Left lobe of liver (tissue), 2 donors: Measurements from ENCODE around the gene TANC1. TPM values are rescaled to one million over a fixed set of nuclear protein-coding genes. Genes with fewer than 3 reads are reported as not detected.
A peak's percentile ranks its signal among the peaks of the same experiment; 100 is the strongest.

ENCODE experiments used
- ATAC-seq: fragments of 200-7000 bp; cut with Tn5 transposase; one replicate; pipeline ENCODE4 v1.9.1; 2020; ENCODE audit warnings: mild to moderate bottlenecking, moderate library complexity
- DNase-seq: peaks from one replicate; pipeline ENCODE4 v3.0.0-alpha.2; 2020; ENCODE audit warnings: low spot score
- total RNA-seq: library from RNA; stranded (reverse); gene quantifications from one replicate; pipeline ENCODE4 v1.2.1, GENCODE V29; 2021
- donor health status: DM: no; HTN: no; CAD: no; lungs with moderate emphysema.
- donor health status: DM: no; HTN: yes; CAD: no.

Gene TANC1
- total RNA-seq, 1 donor from 2014 or later: 5.0 TPM

DNA sequence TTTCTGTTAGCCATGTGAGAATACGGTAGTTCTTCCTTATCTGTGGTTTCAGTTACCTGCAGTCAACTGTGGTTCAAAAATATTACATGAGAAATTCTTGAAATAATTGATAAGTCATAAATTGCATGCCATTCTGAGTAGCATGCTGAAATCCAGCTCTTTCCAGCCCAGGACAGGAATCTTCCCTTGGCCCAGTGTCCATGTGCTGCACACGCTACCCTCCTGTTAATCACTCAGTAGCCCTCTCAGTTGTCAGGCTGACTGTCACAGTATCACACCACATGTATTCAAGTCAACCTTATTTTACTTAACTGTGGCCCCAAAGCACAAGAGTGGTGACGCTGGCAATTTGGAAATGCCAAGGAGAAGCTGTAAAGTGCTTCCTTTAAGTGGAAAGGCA, 141.1 kb downstream of the TANC1 start:
- no peak for ATAC-seq
- DNase-seq: no peak

DNA sequence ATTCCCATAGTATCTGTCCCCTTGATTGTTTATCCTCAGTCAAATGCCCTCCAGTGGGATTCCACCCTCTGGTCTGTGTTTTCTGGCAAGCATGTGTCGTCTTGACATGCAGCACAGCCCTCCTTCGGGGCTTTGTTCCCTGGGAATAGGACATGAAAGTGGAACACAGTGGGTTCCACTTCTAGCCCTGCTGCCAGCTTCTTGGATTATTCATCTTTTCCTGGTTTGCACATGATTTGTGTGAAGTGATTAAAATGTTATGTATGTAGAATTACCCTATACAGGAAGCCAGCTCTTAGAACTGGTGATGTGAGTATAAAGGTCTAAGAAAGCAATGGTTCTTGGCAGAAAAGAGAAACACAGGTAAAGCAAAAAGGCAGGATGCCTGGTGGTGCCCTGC, 142.3 kb downstream of the TANC1 start:
- no peak for ATAC-seq
- DNase-seq: no peak

DNA sequence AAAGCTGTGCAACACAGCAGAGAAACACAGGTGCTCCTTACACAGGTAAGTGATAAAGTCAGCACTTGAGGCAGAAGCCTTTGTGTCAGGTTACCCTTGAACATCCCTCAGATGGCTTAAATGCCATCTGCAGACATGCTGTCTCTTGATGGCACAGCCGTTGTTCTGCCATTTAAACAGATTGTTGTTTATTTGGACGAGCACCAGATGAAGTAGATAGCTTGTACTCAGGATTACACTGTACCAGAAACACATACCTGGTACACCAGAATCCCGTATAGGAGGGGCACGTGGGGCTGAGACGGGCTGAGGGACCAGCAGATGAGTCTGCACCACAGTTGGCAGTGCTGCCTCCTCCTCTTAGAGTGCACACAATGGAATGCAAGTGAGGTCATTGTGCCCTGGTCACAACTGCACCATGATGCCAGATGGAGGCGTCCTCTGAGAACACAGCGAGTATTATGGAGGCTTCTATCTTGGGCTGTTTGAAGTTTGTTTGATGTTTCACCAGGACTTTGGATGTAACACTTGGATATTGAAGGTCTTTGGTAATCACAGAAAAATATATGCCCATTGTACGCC, 143.0 kb downstream of the TANC1 start:
- DNase-seq: no peak
- no peak for ATAC-seq

DNA sequence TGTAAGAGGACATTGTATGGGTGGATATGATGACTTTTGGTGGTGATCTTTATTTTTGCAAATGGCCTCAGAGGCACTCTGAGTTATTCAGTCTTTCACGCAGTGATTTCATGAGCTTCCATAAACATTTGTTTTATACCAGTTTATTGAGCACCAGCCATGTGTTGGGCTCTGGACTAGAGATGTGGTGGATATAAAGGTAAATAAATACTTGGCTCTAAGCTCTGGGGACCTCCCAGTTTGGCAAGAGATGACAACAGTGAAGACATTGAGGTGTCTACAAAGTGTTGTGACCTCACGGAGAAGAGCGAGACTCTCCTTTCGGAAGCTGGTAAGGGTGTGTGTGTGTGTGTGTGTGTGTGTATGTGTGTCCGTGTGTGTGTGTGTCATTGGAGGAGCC, 146.4 kb downstream of the TANC1 start:
- no peak for DNase-seq

DNA sequence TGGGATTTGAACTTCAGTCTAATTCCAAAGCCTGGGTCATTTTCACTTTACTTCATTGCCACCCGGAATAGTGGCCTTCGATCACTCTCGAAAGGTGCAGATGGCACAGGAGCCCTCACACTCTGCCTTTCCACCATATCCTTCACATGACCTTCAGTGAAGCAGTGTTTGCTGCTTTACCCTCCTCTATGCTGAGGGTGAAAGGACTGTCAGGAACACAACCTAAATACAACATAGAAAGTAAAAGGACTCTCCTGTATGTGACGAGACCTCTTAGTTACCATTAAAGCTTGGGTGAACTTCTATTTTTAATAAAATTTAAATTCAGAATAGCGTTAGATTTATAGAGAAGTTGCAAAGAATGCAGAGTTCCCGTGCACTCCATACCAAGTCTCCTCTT, 148.5 kb downstream of the TANC1 start:
- DNase-seq (no peak), ATAC-seq (no peak)

More for the DNA sequence above, 146.4 kb downstream of the TANC1 start:
- no peak for ATAC-seq

DNA sequence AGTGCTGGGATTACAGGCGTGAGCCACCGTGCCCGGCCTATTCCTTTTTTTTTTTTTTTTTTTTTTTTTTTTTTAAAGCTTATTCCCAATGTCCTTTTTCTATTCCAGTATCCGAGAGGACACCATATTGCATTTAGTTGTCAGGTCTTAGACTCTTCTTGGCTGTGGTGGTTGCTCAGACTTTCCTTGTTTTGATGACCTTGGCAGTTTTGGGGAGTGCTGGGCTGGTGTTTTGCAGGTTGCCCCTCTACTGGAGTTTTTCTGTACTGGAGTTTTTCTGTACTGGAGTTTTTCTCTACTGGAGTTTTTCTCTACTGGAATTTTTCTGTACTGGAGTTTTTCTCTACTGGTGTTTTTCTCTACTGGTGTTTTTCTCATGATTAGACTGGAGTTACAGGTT, 149.2 kb downstream of the TANC1 start:
- ATAC-seq: no peak
- DNase-seq: no peak

DNA sequence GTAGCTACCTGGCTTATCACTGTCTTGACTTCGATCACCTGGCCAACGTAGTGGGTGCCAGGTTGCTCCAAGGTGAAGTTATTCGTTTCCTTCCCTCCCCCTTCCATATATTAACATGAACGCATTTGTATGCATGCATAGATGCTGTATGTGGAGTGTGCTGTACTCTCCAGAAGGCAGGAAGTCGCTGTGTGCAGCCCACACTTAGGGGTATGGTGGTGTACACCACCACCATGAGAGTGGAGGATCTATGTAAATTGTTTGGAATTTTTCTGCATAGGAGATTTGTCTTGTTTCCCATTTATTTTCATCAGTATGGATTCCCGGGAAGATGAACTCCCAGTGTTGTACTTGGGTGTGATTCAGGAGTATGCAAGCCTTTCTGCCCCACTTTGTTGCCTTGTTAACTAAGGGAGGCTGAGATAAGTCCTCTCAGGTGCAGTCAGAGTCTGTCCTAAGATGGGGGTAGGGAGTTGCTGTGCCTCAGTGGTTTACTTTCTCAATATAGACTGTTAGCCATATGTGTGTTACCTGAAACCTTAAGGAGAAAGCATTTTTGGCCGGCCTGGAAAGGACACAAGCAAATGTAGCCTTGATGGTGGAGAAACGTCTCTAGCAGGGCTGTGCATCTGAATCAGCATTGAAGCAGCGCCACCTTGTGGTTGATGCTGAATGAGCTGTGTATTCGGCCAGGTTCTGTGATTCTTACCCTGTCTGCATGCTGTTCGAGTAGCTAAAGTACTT, 149.8 kb downstream of the TANC1 start:
- DNase-seq: peak; percentile 77

DNA sequence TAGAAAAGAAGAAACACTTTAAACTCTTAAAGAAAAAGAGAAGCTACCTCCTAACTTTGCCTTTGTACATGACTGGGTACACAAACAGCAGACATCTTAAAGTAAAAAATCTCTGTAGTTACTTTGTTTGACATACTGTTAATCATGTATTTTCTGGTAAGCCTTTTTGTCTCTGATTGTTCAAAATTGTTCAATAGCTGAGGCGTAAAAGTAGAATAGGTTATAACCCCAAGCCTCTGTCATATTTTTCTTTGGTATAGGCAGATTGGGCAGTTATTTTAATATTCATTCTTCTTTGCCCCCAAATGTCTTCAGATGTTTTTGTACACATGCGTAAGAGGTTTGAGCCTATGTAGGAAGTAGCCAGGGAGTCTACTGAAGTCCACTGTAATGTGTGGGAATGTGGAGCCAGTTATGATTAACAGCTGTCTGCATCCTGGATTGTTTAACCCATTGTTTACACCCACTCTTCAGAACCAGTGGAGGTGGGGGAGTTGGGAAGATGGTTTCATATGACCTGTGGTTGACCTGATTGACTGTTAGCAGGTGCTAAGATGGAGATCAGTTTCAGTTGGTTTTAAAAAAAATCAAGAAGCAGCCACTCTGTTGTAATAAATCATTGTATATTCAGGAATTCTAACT, 150.5 kb downstream of the TANC1 start:
- no peak for DNase-seq
- ATAC-seq: no peak

More for the DNA sequence above, 149.8 kb downstream of the TANC1 start:
- peak; percentile 99 for ATAC-seq

DNA sequence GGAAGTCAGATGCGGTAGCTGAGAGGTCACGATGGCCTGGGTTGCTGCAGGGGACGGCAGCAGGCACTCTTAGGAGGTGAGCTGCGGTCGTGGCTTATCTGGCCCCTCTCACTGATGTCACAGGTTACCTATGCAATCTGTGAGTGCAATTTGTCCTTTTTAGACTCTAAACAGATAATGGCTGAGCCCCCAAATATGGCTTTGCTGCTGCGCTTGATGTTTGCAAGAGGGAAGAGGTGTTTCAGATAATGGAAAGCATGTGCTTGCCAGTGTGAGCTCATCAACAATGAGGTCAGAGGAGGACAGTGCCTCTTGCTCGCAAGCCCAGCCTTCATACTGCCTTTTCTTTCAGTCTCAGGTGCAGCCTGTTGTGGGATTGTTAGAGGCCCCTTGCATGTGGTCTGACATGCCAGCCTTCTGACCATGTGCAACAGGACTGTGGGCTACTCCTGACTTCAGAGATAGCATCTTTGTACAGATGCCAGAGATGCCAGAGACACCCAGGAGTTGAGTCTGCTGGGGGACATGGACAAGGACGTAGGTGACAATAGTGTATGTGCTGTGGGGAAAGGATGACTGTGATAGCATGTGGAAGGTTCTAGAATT, 151.3 kb downstream of the TANC1 start:
- ATAC-seq (no peak), DNase-seq (no peak)

DNA sequence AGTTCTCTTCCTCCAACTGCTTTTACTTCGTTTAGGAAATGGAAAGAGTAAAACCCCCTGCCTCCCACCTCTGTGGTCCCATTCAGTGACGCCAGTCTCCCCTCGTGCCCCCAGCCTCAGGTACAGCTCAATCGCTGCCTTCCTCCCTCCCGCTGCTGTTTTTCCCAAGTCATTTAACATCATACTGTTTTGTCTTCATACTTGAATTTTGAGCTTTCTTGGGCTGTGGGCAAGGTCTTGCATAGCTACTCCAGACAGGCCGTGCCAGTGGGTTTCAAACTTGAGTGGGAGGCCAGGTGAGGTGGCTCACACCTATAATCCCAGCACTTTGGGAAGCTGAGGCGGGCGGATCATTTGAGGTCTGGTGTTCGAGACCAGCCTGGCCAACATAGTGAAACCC, 155.3 kb downstream of the TANC1 start:
- ATAC-seq: no peak
- DNase-seq: no peak

DNA sequence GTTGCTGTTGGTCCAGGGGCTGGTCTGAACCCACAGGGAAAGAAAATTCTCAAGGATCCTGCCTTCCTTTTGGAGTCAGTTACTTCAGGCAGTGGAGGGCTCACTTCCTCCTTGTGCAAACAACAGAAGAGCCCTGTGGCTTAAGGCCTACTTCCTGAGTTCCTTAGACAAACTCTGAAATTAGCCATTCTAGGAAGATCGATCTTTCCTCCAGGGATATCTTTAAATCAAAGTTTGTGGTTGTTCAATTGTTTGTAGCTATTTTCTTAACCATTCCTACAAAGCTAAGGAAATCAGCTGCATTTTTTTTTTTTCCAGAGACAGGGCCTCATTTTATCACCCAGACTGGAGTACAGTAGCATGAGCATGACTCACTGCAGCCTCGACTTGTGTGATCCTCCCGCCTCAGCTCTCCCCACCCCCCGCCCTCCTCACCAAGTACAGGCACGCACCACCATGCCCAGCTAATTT, 156.0 kb downstream of the TANC1 start:
- ATAC-seq: peak; percentile 43
- no peak for DNase-seq

DNA sequence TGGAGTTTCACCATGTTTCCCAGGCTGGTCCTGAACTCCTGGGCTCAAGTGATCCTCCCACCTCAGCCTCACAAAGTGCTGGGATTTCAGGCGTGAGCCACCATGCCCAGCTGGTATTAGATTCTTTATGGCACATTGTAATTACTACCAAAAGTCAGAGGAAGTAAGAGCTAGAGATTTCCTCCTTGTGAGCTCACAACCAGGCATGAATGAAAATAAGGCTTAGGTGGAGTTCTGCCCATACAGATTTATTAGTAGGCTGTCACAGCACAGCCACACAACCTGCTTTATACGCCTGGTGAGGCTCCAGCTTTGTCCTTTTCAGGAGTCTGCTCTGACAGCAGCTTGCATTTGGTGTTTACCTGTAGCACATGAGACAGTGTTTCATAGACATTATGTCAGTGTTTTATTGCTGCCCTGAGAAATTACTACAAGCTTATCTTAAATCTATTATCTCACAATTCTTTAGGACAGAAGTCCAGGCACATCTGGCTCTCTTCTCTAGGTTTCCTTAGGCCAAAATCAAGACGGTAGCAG, 156.6 kb downstream of the TANC1 start:
- ATAC-seq (no peak), DNase-seq (no peak)

DNA sequence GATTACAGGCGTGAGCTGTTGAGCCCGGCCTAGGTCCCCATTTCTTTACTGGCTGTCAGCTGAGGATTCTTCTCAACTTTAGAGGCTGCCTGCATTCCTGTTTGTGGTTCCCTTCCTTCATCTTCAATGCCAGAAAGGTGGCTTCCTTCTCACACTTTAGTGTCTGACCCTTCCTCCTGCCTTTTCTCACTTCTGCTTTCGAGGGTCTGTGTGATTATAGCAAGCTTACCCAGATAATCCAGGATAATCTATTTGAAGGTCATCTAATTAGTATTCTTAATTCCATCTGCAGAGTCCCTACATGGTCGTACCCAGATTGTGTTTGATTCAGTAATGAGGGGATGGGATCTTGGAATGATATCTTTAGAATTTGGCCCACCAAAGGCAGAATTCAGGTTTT, 157.4 kb downstream of the TANC1 start:
- ATAC-seq: no peak

DNA sequence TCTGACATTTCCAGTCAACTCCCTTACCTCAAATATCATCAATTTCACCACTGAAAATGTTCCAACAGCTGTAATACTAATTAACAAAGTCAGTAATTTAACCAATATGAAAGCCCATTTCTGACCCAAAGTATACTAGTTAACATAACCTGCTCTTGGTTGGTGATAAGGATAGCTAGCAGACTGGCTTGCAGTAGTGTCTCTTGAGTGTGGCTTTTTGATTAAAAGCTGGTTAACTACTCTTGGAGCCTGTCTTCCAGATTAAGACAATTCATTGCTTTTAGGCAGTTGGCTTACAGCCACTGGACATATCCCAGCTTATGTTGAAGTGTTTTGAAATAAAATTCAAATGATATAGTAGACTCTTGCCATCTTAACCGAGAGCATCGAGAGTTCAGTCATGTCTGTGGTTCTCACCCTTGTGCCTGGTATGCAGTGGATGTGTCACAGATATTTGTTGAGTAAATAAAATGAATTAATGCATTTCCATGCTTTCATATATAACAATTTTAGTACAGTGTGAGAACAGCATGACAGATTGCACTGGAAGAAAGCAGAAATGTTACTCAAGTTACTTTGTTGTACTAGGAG, 158.1 kb downstream of the TANC1 start:
- ATAC-seq (no peak), DNase-seq (no peak)

More for the DNA sequence above, 157.4 kb downstream of the TANC1 start:
- DNase-seq: no peak

DNA sequence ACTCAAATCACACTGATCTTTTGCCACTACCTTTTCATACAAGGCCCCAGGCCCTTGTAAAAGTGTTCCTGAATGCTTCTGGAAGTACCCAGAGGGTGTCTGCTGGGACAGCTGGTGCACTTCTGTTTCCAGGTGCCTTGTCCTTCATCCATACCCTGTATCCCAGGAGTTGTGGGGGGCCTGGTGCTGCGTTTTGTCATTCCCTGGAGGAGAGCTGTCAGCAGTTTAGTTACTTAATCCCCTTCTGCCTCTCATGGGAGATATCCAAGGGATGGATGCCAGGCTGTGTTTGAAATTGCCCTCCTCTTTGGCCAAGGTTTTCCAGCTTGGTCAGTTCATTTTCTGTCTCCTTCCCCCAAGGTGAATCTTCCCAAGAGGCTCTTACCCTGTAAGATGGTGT, 159.8 kb downstream of the TANC1 start:
- no peak for ATAC-seq
- DNase-seq: no peak

DNA sequence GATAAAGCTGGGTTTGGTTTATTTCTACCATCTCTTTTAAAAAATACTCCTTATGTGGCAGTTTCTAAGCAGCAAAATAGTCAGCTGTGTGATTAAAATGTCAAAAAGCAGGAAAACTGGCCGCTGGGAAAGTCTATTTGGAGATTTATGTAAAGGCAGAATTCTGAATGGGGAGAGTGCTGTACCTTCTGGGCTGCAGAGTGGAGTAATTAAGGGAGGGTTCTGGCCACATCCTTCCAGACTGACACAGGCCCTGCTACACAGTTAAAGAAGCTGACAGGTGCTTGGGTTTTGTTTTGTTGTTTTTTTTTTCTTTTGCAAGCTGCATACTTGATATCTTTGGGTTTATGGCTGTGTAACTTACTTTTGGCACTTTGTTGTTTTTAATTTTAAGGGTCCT, 160.8 kb downstream of the TANC1 start:
- ATAC-seq (no peak), DNase-seq (no peak)

DNA sequence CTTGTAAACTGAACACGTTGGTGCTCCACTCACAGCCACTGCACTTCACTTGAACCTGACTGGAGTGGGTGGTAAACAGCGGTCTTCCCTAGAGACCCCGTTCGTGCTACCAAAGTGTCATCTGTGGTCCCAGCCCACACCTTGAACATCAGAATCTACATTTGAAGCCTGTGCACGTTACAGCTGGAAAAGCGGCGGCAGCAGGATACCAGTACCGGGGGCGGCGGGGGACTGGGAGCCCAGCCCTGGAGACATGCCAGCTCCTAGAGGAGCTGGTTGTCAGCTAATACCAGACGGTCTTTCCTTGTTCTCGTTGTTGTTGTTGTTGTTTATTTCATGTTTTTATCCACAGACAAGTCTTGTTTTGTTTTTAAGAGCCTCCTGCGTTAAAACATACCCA, 161.4 kb downstream of the TANC1 start:
- DNase-seq (no peak), ATAC-seq (no peak)

DNA sequence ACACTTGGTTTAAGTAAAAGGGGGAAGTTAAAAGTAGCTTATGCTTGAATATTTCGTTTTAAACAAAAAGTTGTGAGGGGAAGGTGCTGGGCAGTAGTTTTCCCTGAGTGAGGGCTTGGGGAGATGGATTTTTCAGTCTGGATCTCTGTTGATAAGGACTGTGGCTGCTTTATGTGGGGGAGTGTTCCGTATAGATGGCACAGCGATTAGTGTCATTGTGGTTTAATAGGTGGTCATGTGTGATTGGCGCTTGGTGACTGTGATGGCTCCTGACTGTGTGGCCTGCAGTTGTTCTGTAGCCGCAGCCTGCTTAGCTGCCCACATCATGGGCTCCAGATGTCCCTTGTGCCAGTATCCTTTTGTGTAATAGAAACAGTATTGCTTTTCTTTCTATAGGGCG, 161.9 kb downstream of the TANC1 start:
- no peak for ATAC-seq
- DNase-seq: no peak

DNA sequence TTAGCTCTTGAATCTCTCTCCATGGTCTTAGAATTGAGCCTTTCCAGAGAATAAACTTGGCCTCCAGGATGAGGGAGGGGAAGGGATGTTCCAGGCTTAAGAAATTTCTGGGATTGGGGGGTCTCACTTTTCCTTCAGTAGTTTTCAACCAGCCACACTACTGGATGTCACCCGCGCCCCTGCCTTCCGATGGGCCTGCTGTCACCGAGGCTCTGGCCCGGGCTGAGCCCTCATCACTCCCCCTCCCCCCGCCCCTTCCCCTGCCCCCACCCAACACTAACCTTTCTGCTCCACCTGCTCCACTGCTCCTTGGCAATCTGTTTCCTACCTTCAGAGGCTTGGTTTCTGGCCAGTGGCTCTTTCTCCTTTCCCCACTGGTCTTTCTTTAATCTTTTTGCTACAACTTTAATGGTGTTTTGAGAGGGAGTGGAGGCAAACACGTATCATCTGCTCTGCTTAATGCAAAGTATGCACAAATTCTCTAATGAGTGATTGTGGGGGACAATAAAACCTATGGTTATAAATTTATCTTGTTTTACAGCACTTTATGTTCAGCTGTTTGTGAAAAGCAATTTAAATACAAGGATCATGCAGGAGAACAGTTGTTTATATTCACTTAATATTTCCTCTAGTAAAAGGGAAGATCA, 162.9 kb downstream of the TANC1 start:
- no peak for DNase-seq
- no peak for ATAC-seq

DNA sequence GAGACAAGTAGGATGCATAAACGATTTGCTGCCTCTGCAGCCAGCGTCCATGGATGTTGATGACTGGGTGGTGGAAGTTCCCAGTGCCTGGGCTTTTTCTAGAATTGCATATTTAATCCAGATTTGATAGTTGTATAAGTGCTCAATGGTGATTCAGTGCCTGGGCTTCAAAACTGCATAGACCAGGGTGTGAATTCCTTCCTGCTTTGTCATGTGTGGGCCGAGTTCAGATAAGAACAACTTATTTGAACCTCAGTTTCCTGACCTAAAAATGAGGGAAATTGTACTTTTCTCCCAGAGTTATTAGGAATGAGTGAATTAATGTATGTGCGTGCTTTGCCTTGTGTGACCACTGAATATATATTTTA, 163.5 kb downstream of the TANC1 start:
- DNase-seq (no peak), ATAC-seq (no peak)

DNA sequence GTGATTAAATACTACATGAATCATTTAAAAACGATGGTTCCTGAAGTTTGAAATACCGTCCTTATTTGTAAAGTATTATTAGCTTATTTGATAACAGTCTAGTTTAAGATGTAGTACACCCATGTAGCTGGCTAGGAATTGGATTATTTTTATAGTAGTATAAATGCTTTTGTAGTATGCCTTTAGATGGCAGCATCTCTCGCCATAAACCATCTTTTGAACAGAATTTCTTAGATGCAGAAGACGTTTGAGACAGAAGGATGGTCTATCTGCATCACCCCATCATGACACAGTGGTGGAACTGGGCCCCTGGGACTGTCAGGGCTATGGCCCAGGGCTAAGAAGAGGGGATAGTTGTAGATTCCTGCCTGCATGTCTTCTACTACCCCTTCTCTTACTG, 165.4 kb downstream of the TANC1 start:
- ATAC-seq (no peak), DNase-seq (no peak)
